Measurements from ENCODE around the gene GPHN. TPM values are rescaled to one million over a fixed set of nuclear protein-coding genes. Genes with fewer than 3 reads are reported as not detected.

Gene GPHN
- total and polyA plus RNA-seq, 2 of the 4 experiments (the other 2 are of a cell fraction): 8.0 to 8.1 TPM

DNA sequence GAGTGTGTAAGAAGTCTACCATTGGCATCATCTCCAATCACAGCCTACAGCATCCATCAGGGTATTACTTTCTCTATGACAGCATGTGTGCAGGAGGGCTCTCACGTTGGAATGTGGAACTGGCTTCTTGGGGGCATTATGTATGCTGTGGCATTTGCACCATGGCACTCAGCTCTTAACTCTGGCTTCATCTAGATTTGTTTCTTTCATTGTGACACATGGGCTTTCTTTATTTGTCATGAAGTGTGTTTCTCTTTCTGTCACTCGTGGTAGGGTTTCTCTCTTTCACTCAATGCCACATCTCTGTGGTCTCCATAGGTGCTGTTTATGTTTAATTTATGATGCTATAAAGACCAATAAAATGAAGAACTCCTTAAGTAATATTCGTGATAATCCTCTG, 490.1 kb downstream of the GPHN start:
- Histone ChIP-seq H3K27me3 (ENCODE audit: control insufficient read depth, insufficient read depth, low read length) (no peaks in the 10 kb centered on the region), H2AFZ (replicated peaks; ENCODE audit: low read length, poor library complexity) (no peak overlapping the region), H3K56ac (ENCODE audit: extremely low read depth, insufficient read depth, low read length) (no peak overlapping the region), H3K14ac (replicated peaks; ENCODE audit: low read depth, low read length) (no peak overlapping the region), H3K79me1 (ENCODE audit: low read depth in 1 of 2, low read length in 2 of 2) (no peaks in the 10 kb centered on the region), H3K4me2 (ENCODE audit: low read depth, low read length) (no peak overlapping the region), H3K27ac (ENCODE audit: insufficient read depth, low read length) (no peak overlapping the region), H3K4me3 (ENCODE audit: insufficient read depth, low read depth, low read length) (no peak overlapping the region), H3K23ac (ENCODE audit: low read depth, low read length) (no peak overlapping the region), H3K4ac (ENCODE audit: low read depth, low read length) (no peak overlapping the region), H3K9me3 (ENCODE audit: control insufficient read depth, insufficient read depth, low read length) (no peaks in the 10 kb centered on the region), H4K8ac (ENCODE audit: low read depth in 2 of 2, low read length in 2 of 2) (no peak overlapping the region), H4K5ac (ENCODE audit: low read depth, low read length) (no peak overlapping the region), H3K4me1 (ENCODE audit: control insufficient read depth, insufficient read depth, low read length) (no peaks in the 10 kb centered on the region), H2BK15ac (ENCODE audit: low read depth, low read length) (no peak overlapping the region), H2BK20ac (ENCODE audit: low read depth, low read length) (no peak overlapping the region), H3K36me3 (ENCODE audit: control insufficient read depth, insufficient read depth, low read length) (no peaks in the 10 kb centered on the region), H3K9ac (ENCODE audit: low read depth, low read length) (no peak overlapping the region), H2AK5ac (ENCODE audit: low read depth, low read length) (no peak overlapping the region), H2AK9ac (replicated peaks; ENCODE audit: low read depth, low read length, poor library complexity) (no peak overlapping the region), H3K9me1 (ENCODE audit: insufficient read depth, low read length) (no peaks in the 10 kb centered on the region), H3K18ac (ENCODE audit: low read depth, low read length) (no peak overlapping the region), H4K91ac (ENCODE audit: insufficient read depth, low read depth, low read length) (no peak overlapping the region), H2BK120ac (ENCODE audit: low read depth, low read length) (no peak overlapping the region), H4K20me1 (ENCODE audit: insufficient read depth, low read length) (no peaks in the 10 kb centered on the region), H2BK5ac (ENCODE audit: low read depth, low read length, poor library complexity, severe bottlenecking) (no peak overlapping the region)
- no TSS peak for BruUV-seq (replicated peaks)
- CTCF ChIA-PET: no interaction called here
- dilution Hi-C loops (cut with HindIII; ENCODE audit: low sequenced_read_pairs, unreplicated experiment): no loop called here
- POLR2A ChIA-PET (ENCODE audit: unreplicated experiment): no interaction called here
- DNase-seq: no peak
- in situ Hi-C loops (cut with MboI; ENCODE audit: low sequenced_read_pairs): no loop called here
- WGBS, 2 experiments (ENCODE audit: extremely low coverage in 2 of 2, insufficient read length in 1 of 2): no CpG with 5 or more reads among the region's 3 CpGs
- intact Hi-C loops (cut with micrococcal nuclease): no loop called here
- TF ChIP-seq MAFK (IDR thresholded peaks at IDR 0.05; ENCODE audit: low read depth, low read length): no peak
- no peak for TF ChIP-seq POLR2A (IDR thresholded peaks at IDR 0.05; ENCODE audit: low read depth, low read length)
- TF ChIP-seq MXI1 (IDR thresholded peaks at IDR 0.05; ENCODE audit: borderline replicate concordance, low read depth, low read length): no peak
- TF ChIP-seq, protein P1, sequence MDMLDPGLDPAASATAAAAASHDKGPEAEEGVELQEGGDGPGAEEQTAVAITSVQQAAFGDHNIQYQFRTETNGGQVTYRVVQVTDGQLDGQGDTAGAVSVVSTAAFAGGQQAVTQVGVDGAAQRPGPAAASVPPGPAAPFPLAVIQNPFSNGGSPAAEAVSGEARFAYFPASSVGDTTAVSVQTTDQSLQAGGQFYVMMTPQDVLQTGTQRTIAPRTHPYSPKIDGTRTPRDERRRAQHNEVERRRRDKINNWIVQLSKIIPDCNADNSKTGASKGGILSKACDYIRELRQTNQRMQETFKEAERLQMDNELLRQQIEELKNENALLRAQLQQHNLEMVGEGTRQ (IDR thresholded peaks at IDR 0.05; ENCODE audit: low read depth, low read length): no peak
- no peak for TF ChIP-seq SMC3 (IDR thresholded peaks at IDR 0.05; ENCODE audit: low read depth, low read length)
- no peak for TF ChIP-seq RFX5 (IDR thresholded peaks at IDR 0.05; ENCODE audit: low read depth, low read length)
- no peak for TF ChIP-seq CHD1 (IDR thresholded peaks at IDR 0.05; ENCODE audit: low read depth, low read length)
- no peak for TF ChIP-seq RCOR1 (IDR thresholded peaks at IDR 0.05; ENCODE audit: insufficient replicate concordance, low read length)
- no peak for TF ChIP-seq NFE2L2 (IDR thresholded peaks at IDR 0.05; ENCODE audit: low read depth, low read length)
- no peak for TF ChIP-seq MAZ (IDR thresholded peaks at IDR 0.05; ENCODE audit: borderline replicate concordance, low read depth, low read length)
- TF ChIP-seq BHLHE40 (IDR thresholded peaks at IDR 0.05; ENCODE audit: low read depth, low read length): no peak
- TF ChIP-seq, protein P2, sequence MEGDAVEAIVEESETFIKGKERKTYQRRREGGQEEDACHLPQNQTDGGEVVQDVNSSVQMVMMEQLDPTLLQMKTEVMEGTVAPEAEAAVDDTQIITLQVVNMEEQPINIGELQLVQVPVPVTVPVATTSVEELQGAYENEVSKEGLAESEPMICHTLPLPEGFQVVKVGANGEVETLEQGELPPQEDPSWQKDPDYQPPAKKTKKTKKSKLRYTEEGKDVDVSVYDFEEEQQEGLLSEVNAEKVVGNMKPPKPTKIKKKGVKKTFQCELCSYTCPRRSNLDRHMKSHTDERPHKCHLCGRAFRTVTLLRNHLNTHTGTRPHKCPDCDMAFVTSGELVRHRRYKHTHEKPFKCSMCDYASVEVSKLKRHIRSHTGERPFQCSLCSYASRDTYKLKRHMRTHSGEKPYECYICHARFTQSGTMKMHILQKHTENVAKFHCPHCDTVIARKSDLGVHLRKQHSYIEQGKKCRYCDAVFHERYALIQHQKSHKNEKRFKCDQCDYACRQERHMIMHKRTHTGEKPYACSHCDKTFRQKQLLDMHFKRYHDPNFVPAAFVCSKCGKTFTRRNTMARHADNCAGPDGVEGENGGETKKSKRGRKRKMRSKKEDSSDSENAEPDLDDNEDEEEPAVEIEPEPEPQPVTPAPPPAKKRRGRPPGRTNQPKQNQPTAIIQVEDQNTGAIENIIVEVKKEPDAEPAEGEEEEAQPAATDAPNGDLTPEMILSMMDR (conservative IDR thresholded peaks at IDR 0.05; ENCODE audit: low read depth, low read length): no peak
- TF ChIP-seq FOS (IDR thresholded peaks at IDR 0.05; ENCODE audit: low read depth, low read length): no peak
- TF ChIP-seq, protein P3, sequence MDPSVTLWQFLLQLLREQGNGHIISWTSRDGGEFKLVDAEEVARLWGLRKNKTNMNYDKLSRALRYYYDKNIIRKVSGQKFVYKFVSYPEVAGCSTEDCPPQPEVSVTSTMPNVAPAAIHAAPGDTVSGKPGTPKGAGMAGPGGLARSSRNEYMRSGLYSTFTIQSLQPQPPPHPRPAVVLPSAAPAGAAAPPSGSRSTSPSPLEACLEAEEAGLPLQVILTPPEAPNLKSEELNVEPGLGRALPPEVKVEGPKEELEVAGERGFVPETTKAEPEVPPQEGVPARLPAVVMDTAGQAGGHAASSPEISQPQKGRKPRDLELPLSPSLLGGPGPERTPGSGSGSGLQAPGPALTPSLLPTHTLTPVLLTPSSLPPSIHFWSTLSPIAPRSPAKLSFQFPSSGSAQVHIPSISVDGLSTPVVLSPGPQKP (IDR thresholded peaks at IDR 0.05; ENCODE audit: borderline replicate concordance, low read depth, low read length): no peak
- no peak for TF ChIP-seq CEBPB (IDR thresholded peaks at IDR 0.05; ENCODE audit: low read depth, low read length)
- TF ChIP-seq RAD21 (IDR thresholded peaks at IDR 0.05; ENCODE audit: low read length): no peak
- ATAC-seq (ENCODE audit: low read depth): no peak
